PC-3 (cell line): ENCODE data around the gene HBS1L. TPM values are rescaled to one million over a fixed set of nuclear protein-coding genes. Genes with fewer than 3 reads are reported as not detected.

Experiments used
- ATAC-seq: fragments of 200-7000 bp; cut with Tn5 transposase; 2 replicates; pipeline ENCODE4 v1.9.1; 2020; ENCODE audit warnings: mild to moderate bottlenecking, moderate library complexity
- BruUV-seq: library from RNA; stranded (reverse); fragments of 400-500 nt; replicated peaks from 2 replicates; lab custom pipeline; 2021; lab: Mats Ljungman, UMichigan
- CTCF ChIA-PET: fragments of 300-600 bp; sonication (Branson Sonifier 250); formaldehyde crosslinking; loops from one replicate; lab custom pipeline; 2022; ENCODE audit warnings: antibody characterized with exemption; lab: Charles Lee
- POLR2A ChIA-PET: fragments of 300-600 bp; sonication (Branson Sonifier 250); formaldehyde crosslinking; loops from one replicate; lab custom pipeline; 2022; ENCODE audit warnings: antibody characterized with exemption; ENCODE audit not compliant: unreplicated experiment; lab: Charles Lee
- DNase-seq: peaks from one replicate; pipeline ENCODE4 v3.0.0-alpha.2; 2015
- H2AFZ ChIP-seq: fragments of 300-600 bp; sonication (generic); 2 replicates; pipeline ENCODE4 v1.6.0; 2016; ENCODE audit warnings: antibody characterized with exemption, low read length
- H3F3A ChIP-seq: fragments of 300-600 bp; sonication (generic); one replicate; pipeline ENCODE4 v1.6.0; 2017; ENCODE audit warnings: antibody characterized with exemption, low read length, control low read depth, mild to moderate bottlenecking; ENCODE audit not compliant: unreplicated experiment
- H3K27ac ChIP-seq: fragments of 300-600 bp; sonication (generic); 2 replicates; pipeline ENCODE4 v1.5.1; 2016; ENCODE audit warnings: mild to moderate bottlenecking, low read length
- H3K27me3 ChIP-seq: fragments of 300-600 bp; sonication (generic); 2 replicates; pipeline ENCODE4 v1.6.1; 2016; ENCODE audit warnings: low read length, mixed read lengths
- H3K36me3 ChIP-seq: fragments of 300-600 bp; sonication (generic); 2 replicates; pipeline ENCODE4 v1.6.1; 2016; ENCODE audit warnings: low read depth, mixed run types, low read length, mixed read lengths
- H3K4me1 ChIP-seq: fragments of 300-600 bp; sonication (generic); 2 replicates; pipeline ENCODE4 v1.5.1; 2016; ENCODE audit warnings: low read length; ENCODE audit not compliant: insufficient read depth
- H3K4me2 ChIP-seq: fragments of 300-600 bp; sonication (generic); 2 replicates; pipeline ENCODE4 v1.6.0; 2016; ENCODE audit warnings: low read length
- H3K4me3 ChIP-seq: fragments of 300-600 bp; sonication (generic); 2 replicates; pipeline ENCODE4 v1.5.1; 2016; ENCODE audit warnings: mild to moderate bottlenecking, low read length, mixed read lengths
- H3K79me2 ChIP-seq: fragments of 300-600 bp; sonication (generic); 2 replicates; pipeline ENCODE4 v1.6.1; 2017; ENCODE audit warnings: low read length, mixed read lengths
- H3K9ac ChIP-seq: fragments of 300-600 bp; sonication (generic); 2 replicates; pipeline ENCODE4 v1.6.0; 2016; ENCODE audit warnings: mild to moderate bottlenecking, low read length
- H3K9me2 ChIP-seq: fragments of 300-600 bp; sonication (generic); replicated peaks from 2 replicates; pipeline ENCODE4 v1.6.1; 2016; ENCODE audit warnings: mixed run types, low read length, mixed read lengths
- H3K9me3 ChIP-seq: fragments of 300-600 bp; sonication (generic); 2 replicates; pipeline ENCODE4 v1.6.1; 2016; ENCODE audit warnings: low read length, mixed read lengths
- H4K20me1 ChIP-seq: fragments of 300-600 bp; sonication (generic); 2 replicates; pipeline ENCODE4 v1.6.1; 2016; ENCODE audit warnings: low read length, mixed read lengths
- EZH2 ChIP-seq: fragments of 300-600 bp; sonication (generic); IDR thresholded peaks from one replicate; pipeline ENCODE4 v1.6.1; 2017; ENCODE audit warnings: antibody characterized with exemption, mild to moderate bottlenecking, low read length; ENCODE audit not compliant: unreplicated experiment
- EZH2phosphoT487 ChIP-seq: fragments of 300-600 bp; sonication (generic); IDR thresholded peaks from 2 replicates; pipeline ENCODE4 v1.6.1; 2018; ENCODE audit warnings: mild to moderate bottlenecking, antibody characterized with exemption, low read length, borderline replicate concordance
- intact Hi-C: fragments of 100-400 bp; cut with micrococcal nuclease; formaldehyde crosslinking; loops from 2 replicates; pipeline ENCODE4 v1.9.0; 2023
- total RNA-seq: library from RNA; depleted of rRNA; stranded (reverse); fragments of >200 nt; gene quantifications from 2 replicates; pipeline ENCODE4 v1.2.3, GENCODE V29; 2014
- TF ChIP-seq, protein P1 (sequence below): fragments of 300-600 bp; sonication (generic); conservative IDR thresholded peaks from 2 replicates; pipeline ENCODE4 v1.5.1; 2017; ENCODE audit warnings: antibody characterized with exemption, low read depth, mild to moderate bottlenecking, low read length

Gene HBS1L
- total RNA-seq, 1 experiment from 2014 or later, result 53.2 TPM

DNA sequence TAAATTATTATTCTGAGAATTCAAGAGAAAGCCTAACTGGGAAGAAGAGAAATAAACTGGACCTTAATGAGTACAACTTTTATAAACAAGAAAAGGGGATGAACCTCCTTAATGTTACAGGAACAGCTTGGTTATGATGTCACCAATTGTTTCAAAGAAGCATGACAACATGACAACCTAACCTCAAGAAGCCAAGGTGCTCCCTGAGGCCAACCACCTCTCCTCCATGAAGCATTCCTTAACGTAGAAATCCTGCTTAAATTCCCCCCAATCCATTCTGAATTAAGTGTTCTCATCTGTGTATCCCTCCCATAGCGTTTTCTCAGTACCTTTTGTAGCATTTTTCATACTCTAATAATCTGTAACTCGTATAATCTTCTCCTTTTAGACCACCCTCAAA lies 1.7 kb downstream of the HBS1L start:
- peaks cover 10% of the 10 kb centered on the region; the same call in 1 of the 2 replicates for H4K20me1 ChIP-seq
- peak overlapping the region; percentile 80 for H3K4me2 ChIP-seq
- H3K9me2 ChIP-seq, result no peaks in the 10 kb centered on the region
- intact Hi-C loops, result no loop called here
- no peaks in the 10 kb centered on the region for H3K27me3 ChIP-seq
- TF ChIP-seq EZH2, result no peak
- no peak for TF ChIP-seq EZH2phosphoT487
- TF ChIP-seq, protein P1, sequence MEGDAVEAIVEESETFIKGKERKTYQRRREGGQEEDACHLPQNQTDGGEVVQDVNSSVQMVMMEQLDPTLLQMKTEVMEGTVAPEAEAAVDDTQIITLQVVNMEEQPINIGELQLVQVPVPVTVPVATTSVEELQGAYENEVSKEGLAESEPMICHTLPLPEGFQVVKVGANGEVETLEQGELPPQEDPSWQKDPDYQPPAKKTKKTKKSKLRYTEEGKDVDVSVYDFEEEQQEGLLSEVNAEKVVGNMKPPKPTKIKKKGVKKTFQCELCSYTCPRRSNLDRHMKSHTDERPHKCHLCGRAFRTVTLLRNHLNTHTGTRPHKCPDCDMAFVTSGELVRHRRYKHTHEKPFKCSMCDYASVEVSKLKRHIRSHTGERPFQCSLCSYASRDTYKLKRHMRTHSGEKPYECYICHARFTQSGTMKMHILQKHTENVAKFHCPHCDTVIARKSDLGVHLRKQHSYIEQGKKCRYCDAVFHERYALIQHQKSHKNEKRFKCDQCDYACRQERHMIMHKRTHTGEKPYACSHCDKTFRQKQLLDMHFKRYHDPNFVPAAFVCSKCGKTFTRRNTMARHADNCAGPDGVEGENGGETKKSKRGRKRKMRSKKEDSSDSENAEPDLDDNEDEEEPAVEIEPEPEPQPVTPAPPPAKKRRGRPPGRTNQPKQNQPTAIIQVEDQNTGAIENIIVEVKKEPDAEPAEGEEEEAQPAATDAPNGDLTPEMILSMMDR, result no peak
- DNase-seq (no peak), ATAC-seq (no peak)
- H3K9ac ChIP-seq, result no peak overlapping the region; the same call in 1 of the 2 replicates
- BruUV-seq, result no TSS peak
- CTCF ChIA-PET, result no interaction called here
- POLR2A ChIA-PET, result no interaction called here
- H2AFZ ChIP-seq, result no peak overlapping the region
- no peaks in the 10 kb centered on the region for H3K9me3 ChIP-seq
- H3K36me3 ChIP-seq, result no peaks in the 10 kb centered on the region
- H3K4me1 ChIP-seq, result peaks cover 12% of the 10 kb centered on the region
- H3K27ac ChIP-seq, result no peak overlapping the region
- peak overlapping the region; percentile 93 for H3K4me3 ChIP-seq
- peaks cover 64% of the 10 kb centered on the region for H3K79me2 ChIP-seq
- no peaks in the 10 kb centered on the region for H3F3A ChIP-seq

DNA sequence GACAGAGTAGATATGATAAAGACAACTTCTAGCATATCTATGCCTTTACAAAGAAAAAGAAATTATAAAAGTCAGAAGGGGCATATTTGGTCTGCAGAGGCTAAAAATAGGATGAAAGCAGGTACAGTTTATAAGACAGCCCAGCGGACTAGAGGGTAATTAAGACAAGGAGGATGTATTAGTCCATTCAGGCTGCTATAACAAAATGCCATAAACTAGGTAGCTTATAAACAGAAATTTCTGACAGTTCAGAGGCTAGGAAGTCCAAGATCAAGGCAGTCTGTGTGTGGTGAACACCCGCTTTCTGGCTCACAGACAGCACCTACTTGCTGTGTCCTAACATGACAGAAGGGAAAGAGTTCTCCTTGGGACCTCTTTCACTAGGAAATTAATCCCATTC lies 5.7 kb downstream of the HBS1L start:
- no peak for DNase-seq
- H2AFZ ChIP-seq, result no peak overlapping the region
- H3K27me3 ChIP-seq, result no peaks in the 10 kb centered on the region
- POLR2A ChIA-PET, result no interaction called here
- H3K9me3 ChIP-seq, result no peaks in the 10 kb centered on the region
- H3K36me3 ChIP-seq, result no peaks in the 10 kb centered on the region
- no peaks in the 10 kb centered on the region for H3F3A ChIP-seq
- intact Hi-C loops, result no loop called here
- peaks cover 97% of the 10 kb centered on the region for H3K79me2 ChIP-seq
- CTCF ChIA-PET, result no interaction called here
- no peak for ATAC-seq
- H3K4me2 ChIP-seq, result no peak overlapping the region
- peaks cover 11% of the 10 kb centered on the region; the same call in 1 of the 2 replicates for H4K20me1 ChIP-seq
- TF ChIP-seq EZH2phosphoT487 (no peak), EZH2 (no peak)
- TF ChIP-seq, protein P1, result no peak
- H3K9ac ChIP-seq, result no peak overlapping the region
- no peak overlapping the region for H3K4me3 ChIP-seq
- H3K4me1 ChIP-seq, result peaks cover 9% of the 10 kb centered on the region
- no peak overlapping the region for H3K27ac ChIP-seq
- H3K9me2 ChIP-seq, result no peaks in the 10 kb centered on the region
- no TSS peak for BruUV-seq

DNA sequence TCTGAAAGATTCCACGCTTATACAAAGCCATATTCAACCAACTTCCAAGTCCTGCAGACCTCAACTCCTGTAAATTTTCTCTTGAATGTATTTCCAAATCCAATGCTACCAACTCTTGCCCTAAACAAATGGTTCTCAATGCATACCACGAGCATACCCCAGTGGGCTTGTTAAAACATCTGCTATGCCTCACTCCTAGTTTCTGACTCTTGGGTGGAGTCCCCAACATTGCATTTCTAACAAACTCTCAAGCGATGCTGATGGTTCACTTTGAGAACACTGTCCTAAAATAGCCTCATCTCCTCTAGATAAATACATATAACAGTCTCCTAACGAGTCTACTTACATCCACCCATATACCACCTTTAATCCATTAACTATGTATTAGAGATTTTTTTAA lies 7.3 kb downstream of the HBS1L start:
- peaks cover 94% of the 10 kb centered on the region for H3K79me2 ChIP-seq
- no peak overlapping the region for H3K27ac ChIP-seq
- no peaks in the 10 kb centered on the region for H3K9me2 ChIP-seq
- no peak overlapping the region for H3K4me2 ChIP-seq
- TF ChIP-seq, protein P1, result no peak
- TF ChIP-seq EZH2phosphoT487 (no peak), EZH2 (no peak)
- ATAC-seq (no peak), DNase-seq (no peak)
- ChIA-PET POLR2A (no interaction called here), CTCF (no interaction called here)
- no peaks in the 10 kb centered on the region for H3K27me3 ChIP-seq
- peaks cover 13% of the 10 kb centered on the region; the same call in 1 of the 2 replicates for H4K20me1 ChIP-seq
- no peak overlapping the region for H3K9ac ChIP-seq
- intact Hi-C loops, result no loop called here
- no peak overlapping the region for H2AFZ ChIP-seq
- BruUV-seq, result no TSS peak
- no peaks in the 10 kb centered on the region for H3K4me1 ChIP-seq
- no peaks in the 10 kb centered on the region for H3K36me3 ChIP-seq
- no peak overlapping the region for H3K4me3 ChIP-seq
- H3K9me3 ChIP-seq, result no peaks in the 10 kb centered on the region
- H3F3A ChIP-seq, result no peaks in the 10 kb centered on the region
